Keratinocyte (primary cell): ENCODE data around the gene LDLRAP1. TPM values are rescaled to one million over a fixed set of nuclear protein-coding genes. Genes with fewer than 3 reads are reported as not detected.

Experiments
- DNase-seq: peaks from one replicate; pipeline ENCODE4 v3.0.0-alpha.2; 2011; ENCODE audit warnings: low read depth, missing footprints, low spot score
- FAIRE-seq: peaks from 2 replicates; lab custom pipeline; 2011; peaks lifted over from hg19 to GRCh38; lab: Jason Lieb, UNC
- H2AFZ ChIP-seq: 2 replicates; pipeline ENCODE4 v1.6.0; 2012; ENCODE audit warnings: low read length, control low read depth, inconsistent platforms; ENCODE audit not compliant: control insufficient read depth
- H3K27ac ChIP-seq: 2 replicates; pipeline ENCODE4 v1.5.1; 2011; ENCODE audit warnings: low read length; ENCODE audit not compliant: control insufficient read depth, insufficient read depth
- H3K27me3 ChIP-seq: 3 replicates; pipeline ENCODE4 v1.6.0; 2011; ENCODE audit warnings: low read length; ENCODE audit not compliant: control insufficient read depth, insufficient read depth; ENCODE audit errors: extremely low read depth
- H3K36me3 ChIP-seq, 2 experiments: 2 replicates in 1 of 2; 3 replicates in 1 of 2; pipeline ENCODE4 v1.5.1; 2011; ENCODE audit warnings: low read length in 2 of 2, mild to moderate bottlenecking in 1 of 2; ENCODE audit not compliant: control insufficient read depth in 2 of 2, insufficient read depth in 2 of 2; ENCODE audit errors: extremely low read depth in 1 of 2
- H3K4me1 ChIP-seq: 3 replicates; pipeline ENCODE4 v1.5.1; 2011; ENCODE audit warnings: low read length; ENCODE audit not compliant: control insufficient read depth, insufficient read depth; ENCODE audit errors: extremely low read depth
- H3K4me2 ChIP-seq: 3 replicates; pipeline ENCODE4 v1.6.0; 2011; ENCODE audit warnings: low read depth, low read length; ENCODE audit not compliant: control insufficient read depth, insufficient read depth; ENCODE audit errors: extremely low read depth
- H3K4me3 ChIP-seq, 3 experiments: fragments of 200-600 bp in 1 of 3; sonication (generic) in 1 of 3; 2 replicates in 2 of 3; 3 replicates in 1 of 3; pipeline ENCODE4 v1.5.1; 2011 to 2016; ENCODE audit warnings: low read length in 3 of 3, mild to moderate bottlenecking in 3 of 3, control low read depth in 2 of 3, inconsistent platforms in 1 of 3, low read depth in 1 of 3, mixed read lengths in 1 of 3, mixed run types in 1 of 3, moderate library complexity in 1 of 3; ENCODE audit not compliant: control insufficient read depth in 2 of 3, insufficient read depth in 2 of 3; ENCODE audit errors: extremely low read depth in 1 of 3
- H3K79me2 ChIP-seq: 2 replicates; pipeline ENCODE4 v1.6.0; 2012; ENCODE audit warnings: low read length; ENCODE audit not compliant: control insufficient read depth, insufficient read depth
- H3K9ac ChIP-seq: 3 replicates; pipeline ENCODE4 v1.6.0; 2011; ENCODE audit warnings: low read length; ENCODE audit not compliant: control insufficient read depth, insufficient read depth; ENCODE audit errors: extremely low read depth
- H3K9me1 ChIP-seq: 3 replicates; pipeline ENCODE4 v1.6.0; 2011; ENCODE audit warnings: low read length; ENCODE audit not compliant: control insufficient read depth, insufficient read depth; ENCODE audit errors: extremely low read depth
- H3K9me3 ChIP-seq: 2 replicates; pipeline ENCODE4 v1.5.1; 2012; ENCODE audit warnings: low read depth, low read length; ENCODE audit not compliant: control insufficient read depth
- H4K20me1 ChIP-seq: 3 replicates; pipeline ENCODE4 v1.6.0; 2011; ENCODE audit warnings: low read length; ENCODE audit not compliant: control insufficient read depth, insufficient read depth; ENCODE audit errors: extremely low read depth
- EZH2 ChIP-seq: IDR thresholded peaks from one replicate; pipeline ENCODE4 v1.6.1; 2012; ENCODE audit warnings: inconsistent platforms, mild to moderate bottlenecking, low read length, moderate library complexity
- dilution Hi-C: fragments of 300-500 bp; cut with MboI; formaldehyde crosslinking; loops from one replicate; pipeline ENCODE4 v1.7.0; 2020; ENCODE audit warnings: low sequenced_read_pairs; ENCODE audit not compliant: extremely low pct_ligation_motif_present
- polyA plus RNA-seq, 5 experiments: library from polyadenylated mRNA; depleted of rRNA in 3 of 5; stranded (reverse) in 3 of 5; stranded (forward) in 1 of 5; unstranded in 1 of 5; fragments of >200 nt; gene quantifications; 1 replicate in 1 of 5; 2 replicates in 3 of 5; 3 replicates in 1 of 5; pipeline versions ENCODE4 v1.2.1 to v1.2.3, GENCODE V29; 2011 to 2012; ENCODE audit warnings: missing spikeins in 2 of 5, low read depth in 1 of 5, low replicate concordance in 1 of 5
- TF ChIP-seq, protein P1 (sequence below), 3 experiments: IDR thresholded peaks in 1 of 3; conservative IDR thresholded peaks in 1 of 3; optimal IDR thresholded peaks in 1 of 3; 2 replicates in 2 of 3; 3 replicates in 1 of 3; pipeline versions ENCODE3 to v1.5.1; 2011; ENCODE audit warnings: low read length in 3 of 3, mild to moderate bottlenecking in 3 of 3, moderate library complexity in 2 of 3, control low read depth in 1 of 3, inconsistent platforms in 1 of 3; ENCODE audit not compliant: insufficient read depth in 2 of 3; ENCODE audit errors: extremely low read depth in 1 of 3

LDLRAP1 gene
- polyA plus RNA-seq, 1 donor (not counting 4 experiments of a cell fraction or from before 2014, with no cell fraction given) = 22.3 TPM

DNA sequence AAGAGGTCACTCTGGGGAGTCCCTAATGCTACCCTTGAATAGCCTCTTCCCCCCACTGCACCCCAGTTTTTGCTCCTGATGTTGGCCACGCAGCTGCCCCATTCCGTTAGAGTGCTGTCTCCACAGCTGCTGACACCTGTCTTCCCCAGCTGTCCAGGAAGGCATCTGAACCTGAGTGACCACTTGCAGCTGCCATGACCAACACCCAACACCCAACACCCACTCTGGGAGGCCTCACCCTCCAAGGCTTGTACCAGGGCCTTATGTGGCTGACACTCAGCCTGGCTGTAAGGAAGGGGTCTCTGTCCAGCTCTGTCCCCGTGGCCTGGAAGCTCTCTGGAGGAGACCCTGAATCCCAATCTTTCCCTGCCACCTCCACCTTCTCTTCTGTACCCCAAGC, 26.7 kb upstream of the LDLRAP1 start:
- Histone ChIP-seq H3K9me1 (no peaks in the 10 kb centered on the region), H3K9ac (no peak overlapping the region), H3K4me3 (no peak overlapping the region), H2AFZ (no peak overlapping the region), H3K36me3 (no peaks in the 10 kb centered on the region), H3K27ac (no peak overlapping the region), H3K9me3 (no peaks in the 10 kb centered on the region), H3K27me3 (no peaks in the 10 kb centered on the region), H3K79me2 (no peaks in the 10 kb centered on the region), H4K20me1 (no peaks in the 10 kb centered on the region), H3K4me1 (no peaks in the 10 kb centered on the region), H3K4me2 (no peak overlapping the region)
- TF ChIP-seq, protein P1, sequence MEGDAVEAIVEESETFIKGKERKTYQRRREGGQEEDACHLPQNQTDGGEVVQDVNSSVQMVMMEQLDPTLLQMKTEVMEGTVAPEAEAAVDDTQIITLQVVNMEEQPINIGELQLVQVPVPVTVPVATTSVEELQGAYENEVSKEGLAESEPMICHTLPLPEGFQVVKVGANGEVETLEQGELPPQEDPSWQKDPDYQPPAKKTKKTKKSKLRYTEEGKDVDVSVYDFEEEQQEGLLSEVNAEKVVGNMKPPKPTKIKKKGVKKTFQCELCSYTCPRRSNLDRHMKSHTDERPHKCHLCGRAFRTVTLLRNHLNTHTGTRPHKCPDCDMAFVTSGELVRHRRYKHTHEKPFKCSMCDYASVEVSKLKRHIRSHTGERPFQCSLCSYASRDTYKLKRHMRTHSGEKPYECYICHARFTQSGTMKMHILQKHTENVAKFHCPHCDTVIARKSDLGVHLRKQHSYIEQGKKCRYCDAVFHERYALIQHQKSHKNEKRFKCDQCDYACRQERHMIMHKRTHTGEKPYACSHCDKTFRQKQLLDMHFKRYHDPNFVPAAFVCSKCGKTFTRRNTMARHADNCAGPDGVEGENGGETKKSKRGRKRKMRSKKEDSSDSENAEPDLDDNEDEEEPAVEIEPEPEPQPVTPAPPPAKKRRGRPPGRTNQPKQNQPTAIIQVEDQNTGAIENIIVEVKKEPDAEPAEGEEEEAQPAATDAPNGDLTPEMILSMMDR (optimal IDR thresholded peaks at IDR 0.05 in 1 of 3, IDR thresholded peaks at IDR 0.05 in 1 of 3, conservative IDR thresholded peaks at IDR 0.05 in 1 of 3; ENCODE audit: extremely low read depth in 1 of 3, insufficient read depth in 2 of 3, low read length in 3 of 3) = no peak
- no peak for TF ChIP-seq EZH2
- DNase-seq (no peak), FAIRE-seq (no peak)
- dilution Hi-C loops = no loop called here

DNA sequence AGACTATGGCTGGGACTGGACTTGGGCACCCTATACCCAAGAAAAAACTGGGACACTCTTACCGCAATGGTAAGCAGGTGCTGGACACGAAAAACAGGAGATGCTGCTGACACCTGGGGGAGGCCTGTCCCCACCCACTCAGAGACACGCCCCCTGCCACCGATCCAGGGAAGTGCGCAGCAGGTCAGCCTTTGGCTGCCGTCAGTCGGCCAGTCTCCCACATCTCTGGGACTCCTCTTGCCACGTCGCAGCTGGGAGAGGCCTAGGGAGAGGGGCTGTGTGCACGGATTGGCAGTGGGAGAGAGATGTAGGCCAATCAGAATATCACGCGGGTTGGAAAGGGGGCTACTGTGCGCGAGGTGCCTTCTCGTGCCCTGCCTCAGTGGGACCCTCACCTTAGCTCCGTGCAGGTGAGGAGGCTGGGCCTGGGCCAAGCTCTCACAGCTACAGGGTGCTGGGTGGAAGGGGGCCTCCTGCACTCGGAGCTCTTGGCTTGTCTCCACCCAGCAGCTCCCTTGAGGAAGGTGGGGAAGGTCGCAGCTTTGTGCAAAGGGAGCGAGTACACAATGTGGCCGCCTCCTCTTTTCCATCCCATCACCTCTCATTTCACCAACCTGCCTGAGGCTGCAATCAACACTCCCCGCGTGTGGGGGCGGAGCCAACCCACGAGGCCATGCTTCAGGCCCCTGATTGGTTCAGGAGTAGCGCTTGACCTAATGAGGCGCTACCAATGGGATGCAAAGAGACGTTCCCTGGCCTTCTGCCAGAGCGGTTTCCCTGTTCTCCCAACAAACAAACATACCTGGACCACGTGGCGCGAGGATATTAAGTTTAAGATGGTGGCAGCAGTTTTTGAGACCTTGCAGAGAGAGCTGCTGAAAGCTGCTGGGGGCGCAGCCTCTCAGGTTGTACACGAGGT, 25.7 kb upstream of the LDLRAP1 start:
- H4K20me1 ChIP-seq = no peaks in the 10 kb centered on the region
- H3K4me2 ChIP-seq = no peak overlapping the region
- FAIRE-seq (no peak), DNase-seq (no peak)
- no peak overlapping the region for H3K9ac ChIP-seq
- H3K27ac ChIP-seq = no peak overlapping the region
- no peaks in the 10 kb centered on the region for H3K4me1 ChIP-seq
- no peaks in the 10 kb centered on the region for H3K79me2 ChIP-seq
- H3K4me3 ChIP-seq = no peak overlapping the region
- H3K9me3 ChIP-seq = no peaks in the 10 kb centered on the region
- H2AFZ ChIP-seq = no peak overlapping the region
- dilution Hi-C loops = no loop called here
- H3K36me3 ChIP-seq = no peaks in the 10 kb centered on the region
- H3K27me3 ChIP-seq = no peaks in the 10 kb centered on the region
- no peaks in the 10 kb centered on the region for H3K9me1 ChIP-seq
- TF ChIP-seq EZH2 = no peak
- TF ChIP-seq, protein P1 (optimal IDR thresholded peaks at IDR 0.05 in 1 of 3, IDR thresholded peaks at IDR 0.05 in 1 of 3, conservative IDR thresholded peaks at IDR 0.05 in 1 of 3; ENCODE audit: extremely low read depth in 1 of 3, insufficient read depth in 2 of 3, low read length in 3 of 3) = no peak
